NCI-H2196 treated with DMSO at 0.1 percent for 48 hours (cell line): Measurements from ENCODE around the gene SEC11C.
"Not testable (repeated sequence)": the region's sequence is repeated elsewhere in the genome, so short reads cannot be mapped to it uniquely, and the experiment has no call there.

ENCODE experiments used
- DNase-seq: peaks from one replicate; lab custom pipeline; 2025; ENCODE audit not compliant: unreplicated experiment; lab: John Stamatoyannopoulos, UW

Gene SEC11C

DNA sequence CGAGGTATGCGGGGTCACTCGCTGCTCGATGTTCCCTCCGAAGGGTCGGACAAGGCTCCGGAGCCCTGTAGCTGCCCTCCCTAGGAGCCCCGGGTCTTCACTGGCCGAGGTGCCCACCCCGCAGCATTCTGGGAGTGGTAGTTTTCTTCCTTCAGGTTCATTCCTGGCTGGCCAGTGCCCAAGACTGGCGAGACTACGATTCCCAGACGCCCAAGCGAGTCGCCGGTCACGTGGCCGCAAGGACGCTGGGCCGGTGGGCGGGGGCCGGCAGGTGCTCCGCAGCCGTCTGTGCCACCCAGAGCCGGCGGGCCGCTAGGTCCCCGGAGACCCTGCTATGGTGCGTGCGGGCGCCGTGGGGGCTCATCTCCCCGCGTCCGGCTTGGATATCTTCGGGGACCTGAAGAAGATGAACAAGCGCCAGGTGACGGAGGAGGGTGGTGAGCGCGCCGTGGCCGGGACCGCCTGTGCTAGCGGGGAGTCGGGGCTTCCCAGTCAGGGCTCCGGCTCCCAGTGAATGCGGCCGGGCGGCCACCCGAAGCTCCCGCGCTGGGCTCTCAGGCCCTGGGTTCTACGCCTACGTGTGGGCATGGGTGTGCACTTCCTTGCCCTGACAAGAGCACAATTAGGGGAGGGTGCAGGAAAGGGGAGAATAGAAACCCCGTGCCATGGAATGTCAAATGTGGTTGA lies at the start of gene SEC11C:
Gene SEC11C, plus strand, starts transcription at position 270 of the 687 bp plus-strand sequence. Its CDS starts 65 bp downstream, at position 335.
- DNase-seq: peak; percentile 98

GRCh38 chr18:59090966-59091603 lies 48.6 kb upstream of the SEC11C start:
- DNase-seq: no peak

GRCh38 chr18:59093668-59094067 lies 46.0 kb upstream of the SEC11C start:
- no peak for DNase-seq

DNA sequence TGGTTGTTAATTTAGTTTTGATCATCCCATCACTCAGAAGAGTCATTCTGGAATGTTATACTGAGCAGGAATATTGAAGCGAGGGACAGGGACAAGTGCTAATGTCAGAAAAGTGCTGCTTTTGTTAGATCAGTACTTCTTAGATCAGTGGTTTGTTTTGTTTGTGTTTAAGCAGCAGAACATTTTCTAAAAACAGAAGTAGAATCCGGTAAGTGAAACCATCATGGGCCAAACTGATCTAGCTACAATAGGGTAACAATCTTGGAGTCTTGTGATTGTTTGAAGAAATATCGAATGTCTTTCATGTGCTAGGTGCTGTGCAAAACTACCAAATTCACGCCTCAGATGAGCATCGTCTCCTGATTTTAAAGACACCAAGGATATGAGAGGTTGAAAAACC lies 45.1 kb upstream of the SEC11C start:
- no peak for DNase-seq

DNA sequence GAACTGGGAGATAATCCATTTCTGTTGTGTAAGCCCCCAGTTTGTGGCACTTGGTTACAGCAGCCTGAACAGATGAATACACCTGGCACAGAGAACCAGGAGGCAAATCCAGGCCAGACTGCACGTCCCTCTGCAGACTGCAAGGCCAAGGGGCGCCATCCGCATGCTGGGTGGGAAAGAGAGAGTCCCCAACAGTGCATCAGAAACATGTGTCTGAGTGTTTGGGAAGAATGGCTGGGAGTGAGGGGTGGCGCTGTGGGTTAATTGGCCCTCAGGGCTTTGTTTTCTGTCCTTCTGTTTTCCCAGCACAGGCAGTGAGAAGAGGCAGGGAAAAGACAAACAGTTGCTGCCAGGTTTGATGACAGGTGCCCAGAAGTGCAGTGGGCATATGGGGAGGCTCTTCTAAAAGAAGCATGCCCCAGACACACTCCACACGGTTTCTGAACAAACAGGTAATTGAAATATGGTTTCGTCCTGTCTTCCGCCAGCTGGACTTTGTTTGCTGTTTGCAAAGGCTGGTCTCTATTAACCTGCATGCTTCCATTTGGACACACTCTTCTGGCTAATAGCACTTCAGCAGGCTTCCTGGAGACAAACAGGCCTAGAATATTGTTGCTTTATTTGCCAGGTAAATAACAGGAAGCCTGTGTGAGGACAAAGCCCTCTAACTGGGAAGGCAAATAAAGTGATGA lies 43.4 kb upstream of the SEC11C start:
- DNase-seq: peak; percentile 99

- no peak for DNase-seq
Observed at GRCh38 chr18:59101830-59102414, 37.8 kb upstream of the SEC11C start.

DNA sequence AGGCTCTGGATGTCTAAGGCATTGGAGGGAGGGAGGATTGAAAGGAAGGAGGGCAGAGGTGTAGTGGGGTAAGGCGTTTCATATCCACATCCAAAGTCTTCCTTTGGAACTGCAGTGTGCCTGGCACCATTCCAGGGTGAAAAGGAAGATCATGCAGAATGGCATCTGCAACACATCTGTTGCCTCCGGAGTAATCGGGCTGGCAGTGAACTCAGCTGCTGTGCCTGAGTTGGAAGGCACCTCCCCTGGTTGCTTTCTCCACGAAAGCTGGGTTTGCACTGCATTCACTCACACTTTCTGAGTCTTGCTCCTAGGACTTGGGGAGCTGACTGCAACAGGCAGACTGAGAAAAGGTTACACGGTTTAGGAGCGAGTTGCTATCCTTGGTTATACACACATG lies 30.3 kb upstream of the SEC11C start:
- no peak for DNase-seq

DNA sequence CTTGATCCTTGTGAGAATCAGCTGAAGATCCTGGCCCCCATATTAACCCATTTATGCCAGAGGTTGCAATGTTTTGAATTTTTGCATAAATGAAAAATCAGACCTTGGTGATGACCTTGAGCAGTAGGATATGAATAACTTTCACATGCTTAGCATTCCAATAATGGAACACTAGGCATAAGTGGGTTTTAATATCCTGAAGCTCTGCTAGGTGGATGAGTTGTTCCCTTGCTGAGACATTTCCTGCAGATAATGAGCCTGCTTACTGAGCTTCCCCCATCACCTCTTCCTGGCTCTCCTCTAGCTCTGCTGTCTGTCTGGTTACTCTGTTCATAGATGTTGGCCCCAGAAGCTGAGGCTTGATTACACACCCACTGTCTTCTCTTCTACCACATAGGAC lies 25.5 kb upstream of the SEC11C start:
- no peak for DNase-seq

- DNase-seq: no peak
Observed at GRCh38 chr18:59123588-59124369, 15.9 kb upstream of the SEC11C start.

- no peak for DNase-seq
Observed at GRCh38 chr18:59124370-59124704, 15.3 kb upstream of the SEC11C start.

- no peak for DNase-seq
Observed at GRCh38 chr18:59127047-59127446, 12.6 kb upstream of the SEC11C start.

DNA sequence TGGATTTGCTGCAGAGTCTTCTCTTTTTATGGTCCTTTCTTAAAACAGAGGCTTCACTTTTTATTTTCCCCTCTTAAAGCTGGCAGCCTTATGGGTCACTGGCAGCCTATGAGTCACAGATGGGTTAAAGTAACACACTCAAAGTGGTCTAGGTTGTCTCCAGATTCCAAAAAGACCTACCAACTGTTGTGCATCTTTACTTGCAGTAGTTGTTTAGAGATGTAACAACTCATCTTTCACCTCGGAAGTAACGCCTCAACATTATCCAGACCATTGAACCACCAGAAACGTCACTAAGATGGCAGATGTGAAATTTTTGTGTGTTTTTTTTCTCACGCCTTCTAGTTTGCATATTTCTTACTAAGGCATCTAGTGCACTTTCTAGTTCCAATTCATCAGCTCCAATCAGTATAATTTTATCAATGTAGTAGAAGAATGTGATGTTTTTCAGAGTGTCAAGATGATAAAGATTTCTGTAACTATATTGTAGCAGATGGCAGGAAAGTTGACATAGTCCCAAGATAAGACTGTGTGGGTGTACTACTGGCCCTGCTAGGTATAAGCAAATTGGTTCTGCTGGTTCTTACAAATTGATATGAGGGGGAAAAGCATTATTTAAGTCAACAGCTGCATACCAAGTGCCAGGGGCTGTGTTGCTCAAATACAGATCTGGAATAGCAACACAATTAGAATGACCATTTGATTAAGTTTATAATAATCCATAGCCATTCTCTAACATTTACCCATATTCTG lies 9.6 kb upstream of the SEC11C start:
- no peak for DNase-seq

DNA sequence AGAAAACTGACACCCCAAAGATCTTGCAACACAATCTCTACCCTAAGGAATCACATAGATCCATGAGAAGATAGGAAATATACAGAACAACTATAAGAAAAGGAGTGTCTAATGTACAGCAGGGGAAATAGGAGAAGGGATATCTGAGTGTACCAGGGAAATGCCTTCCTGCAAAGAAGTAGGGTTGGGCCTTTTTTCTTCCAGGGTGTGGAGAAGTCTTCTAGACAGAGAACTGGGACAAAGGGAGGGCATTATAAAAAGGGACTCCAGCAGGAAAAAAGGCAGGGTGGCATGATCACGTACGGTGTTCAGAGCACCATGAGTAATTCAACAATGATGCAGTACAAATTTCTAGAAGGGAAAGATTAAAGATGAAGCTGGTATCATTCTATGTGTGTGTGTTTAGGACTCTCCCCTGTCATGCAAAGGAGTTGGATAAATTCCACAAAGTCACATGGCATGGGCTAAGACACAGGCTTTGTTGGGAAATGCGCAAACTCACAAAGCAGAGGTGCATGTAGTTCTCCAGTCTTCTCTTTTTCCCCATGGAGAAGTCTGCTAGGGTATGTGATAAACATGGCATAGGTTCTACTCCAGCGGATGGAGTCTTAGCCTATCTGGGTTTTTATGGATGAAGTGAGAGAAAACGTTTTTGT lies 6.7 kb upstream of the SEC11C start:
- no peak for DNase-seq

DNA sequence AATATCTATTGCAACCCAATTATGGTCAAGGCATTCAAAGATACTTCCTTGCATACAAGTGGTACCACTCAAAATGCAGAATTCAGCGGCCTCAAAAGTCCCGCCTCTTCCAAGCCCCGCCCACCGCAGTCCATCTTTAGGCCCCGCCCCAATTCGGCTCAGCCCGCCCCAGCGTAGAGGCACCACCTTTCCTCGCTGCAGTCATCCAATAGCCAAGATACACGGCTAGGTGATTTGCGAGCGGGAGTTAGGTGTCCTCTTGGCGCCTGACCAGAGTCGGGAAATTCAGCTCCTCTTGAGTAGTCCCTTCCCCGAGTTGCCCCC lies 431 bp upstream of the SEC11C start:
- peak; percentile 98 for DNase-seq

DNA sequence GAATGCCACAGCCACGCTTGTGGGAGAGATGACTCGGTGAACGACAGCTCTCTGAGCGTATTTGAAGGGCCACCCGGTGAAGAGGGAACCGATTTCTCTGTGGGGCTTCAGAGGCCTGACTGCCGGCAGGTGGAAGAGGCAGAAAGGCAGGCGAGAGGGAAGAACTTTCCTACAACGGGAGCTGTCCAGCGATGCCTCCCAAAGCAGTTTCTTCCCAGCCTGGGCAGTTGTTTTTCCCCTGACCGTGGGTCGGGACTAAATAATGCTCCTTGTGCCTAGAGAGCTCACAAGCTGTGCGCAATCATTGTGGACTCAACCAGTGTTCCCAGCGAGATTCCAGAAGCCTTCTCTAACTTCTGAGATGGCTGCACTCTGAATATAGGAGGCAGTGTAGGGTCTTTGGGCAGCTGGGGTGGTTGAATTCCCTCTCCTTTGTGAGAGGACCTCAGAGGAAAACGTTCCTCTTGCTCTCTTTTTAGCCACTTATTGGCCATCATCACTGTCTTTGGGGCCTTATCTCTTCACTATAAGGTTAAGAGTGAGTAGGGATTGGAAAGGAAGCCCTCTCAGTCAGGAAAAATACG lies 710 bp downstream of the SEC11C start:
- no peak for DNase-seq

DNA sequence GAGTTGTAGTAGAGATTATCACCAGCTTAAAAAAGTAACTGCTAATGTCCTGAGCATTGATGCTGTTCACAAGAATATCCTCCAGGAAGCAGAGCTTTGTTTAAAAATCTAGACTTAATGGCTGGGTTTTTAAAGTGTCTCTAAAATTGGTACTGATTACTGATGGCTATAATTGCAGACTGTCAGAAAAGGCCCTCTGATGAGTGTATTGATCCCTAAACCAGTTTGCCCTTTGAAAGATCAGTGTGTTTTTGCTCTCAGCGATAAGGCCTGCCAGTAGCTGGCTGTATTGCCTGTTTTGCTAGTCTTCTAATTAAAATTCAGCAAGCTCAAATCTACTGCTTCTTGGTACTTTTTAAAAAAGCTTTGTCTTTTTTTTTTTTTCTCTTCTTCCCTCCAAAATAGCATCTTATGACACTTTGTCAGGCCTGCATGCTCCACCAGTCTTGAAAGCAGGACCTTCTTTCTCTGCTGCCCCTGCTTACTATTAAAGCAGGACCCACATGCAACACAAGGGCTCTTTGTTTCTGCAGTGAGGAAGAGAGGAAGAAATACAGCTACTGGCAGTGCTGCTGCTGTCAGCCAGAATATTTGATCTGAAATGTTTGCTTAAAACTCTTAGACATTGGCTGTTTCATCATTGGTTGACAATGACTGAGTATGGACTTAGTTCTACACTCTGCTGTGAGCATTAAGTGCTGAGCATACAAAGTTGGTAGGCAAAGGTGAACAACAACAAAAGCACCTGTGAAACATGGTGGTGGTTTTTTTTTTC lies 1.8 kb downstream of the SEC11C start:
- DNase-seq: peak; percentile 37

GRCh38 chr18:59142274-59142673 lies 2.6 kb downstream of the SEC11C start:
- DNase-seq: no peak

GRCh38 chr18:59142800-59143416 lies 3.2 kb downstream of the SEC11C start:
- DNase-seq: not testable (repeated sequence)

DNA sequence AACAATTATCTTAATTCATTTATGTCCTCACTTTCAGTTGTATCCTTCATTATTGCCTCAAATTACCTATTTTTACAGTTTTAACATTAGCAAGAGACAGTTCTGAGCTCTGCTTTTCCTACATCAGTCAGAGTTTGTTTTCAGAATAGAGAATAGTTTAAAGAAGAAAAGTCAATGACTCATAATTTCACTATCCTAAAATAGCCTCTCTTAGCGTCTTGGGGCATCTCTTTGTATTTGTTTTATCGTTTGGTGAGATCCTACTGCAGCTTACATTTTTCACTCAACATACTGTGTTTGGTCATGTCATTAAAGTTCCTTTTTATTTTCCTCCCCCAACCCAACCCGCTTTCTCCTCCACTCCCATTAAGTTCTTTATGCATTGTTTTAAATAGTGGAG lies 3.8 kb downstream of the SEC11C start:
- no peak for DNase-seq
